VCaP (cell line): Measurements from ENCODE around the gene NUP214.

Experiments
- H3K27ac ChIP-seq: fragments of 450-650 bp; 2 replicates; pipeline ENCODE4 v1.5.1; 2017
- CTCF ChIP-seq: fragments of 450-650 bp; conservative IDR thresholded peaks from 2 replicates; pipeline ENCODE4 v1.5.1; 2017; ENCODE audit warnings: mild to moderate bottlenecking, moderate library complexity

NUP214 gene

GRCh38 chr9:131276094-131276888 is 150.9 kb downstream of the NUP214 start, which contains the start of gene FAM78A:
FAM78A (minus strand) TSS chr9:131276510; CDS start chr9:131276179, 331 bp downstream.
- TF ChIP-seq CTCF = peak; percentile 42
- peak within 1 kb of the TSS; percentile 58; the same call in 1 of the 2 replicates for H3K27ac ChIP-seq

- peak overlapping the region; percentile 58; the same call in 1 of the 2 replicates for H3K27ac ChIP-seq
- TF ChIP-seq CTCF = no peak
These were observed 151.5 kb downstream of the NUP214 start for GRCh38 chr9:131276891-131277286.

GRCh38 chr9:131277287-131277909 is 152.0 kb downstream of the NUP214 start:
- no peak for TF ChIP-seq CTCF
- H3K27ac ChIP-seq = peak overlapping the region; percentile 58; the same call in 1 of the 2 replicates

- peak overlapping the region; percentile 58; the same call in 1 of the 2 replicates for H3K27ac ChIP-seq
- TF ChIP-seq CTCF = no peak
These were observed 152.7 kb downstream of the NUP214 start for GRCh38 chr9:131277910-131278701.

GRCh38 chr9:131278702-131279111 is 153.3 kb downstream of the NUP214 start:
- TF ChIP-seq CTCF = no peak
- no peak overlapping the region for H3K27ac ChIP-seq

- TF ChIP-seq CTCF = no peak
- no peak overlapping the region for H3K27ac ChIP-seq
These were observed 153.9 kb downstream of the NUP214 start for GRCh38 chr9:131279196-131279862.
